Measurements from ENCODE around the gene ATG2A.

Gene ATG2A

DNA sequence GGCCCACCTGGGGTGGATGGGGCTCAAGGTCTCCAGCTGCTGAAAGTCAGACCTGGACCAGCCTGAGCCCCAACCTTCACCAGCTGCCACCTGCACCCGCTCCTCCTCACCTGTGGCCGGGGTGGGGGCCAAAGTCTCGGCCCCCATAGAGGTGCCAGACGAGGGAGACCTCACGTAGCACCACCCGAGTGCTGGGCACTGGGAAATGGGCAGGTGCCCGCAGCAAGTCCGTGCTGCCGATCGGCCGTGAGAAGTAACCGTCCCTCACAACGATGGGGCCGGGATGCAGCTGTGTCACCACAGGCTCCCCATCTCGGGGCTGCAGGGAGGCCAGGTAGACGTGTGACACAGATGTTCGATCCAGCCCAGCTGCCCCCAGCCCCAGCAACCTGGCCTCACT is 16.2 kb downstream of the ATG2A start:
- DNase-seq = no peak

DNA sequence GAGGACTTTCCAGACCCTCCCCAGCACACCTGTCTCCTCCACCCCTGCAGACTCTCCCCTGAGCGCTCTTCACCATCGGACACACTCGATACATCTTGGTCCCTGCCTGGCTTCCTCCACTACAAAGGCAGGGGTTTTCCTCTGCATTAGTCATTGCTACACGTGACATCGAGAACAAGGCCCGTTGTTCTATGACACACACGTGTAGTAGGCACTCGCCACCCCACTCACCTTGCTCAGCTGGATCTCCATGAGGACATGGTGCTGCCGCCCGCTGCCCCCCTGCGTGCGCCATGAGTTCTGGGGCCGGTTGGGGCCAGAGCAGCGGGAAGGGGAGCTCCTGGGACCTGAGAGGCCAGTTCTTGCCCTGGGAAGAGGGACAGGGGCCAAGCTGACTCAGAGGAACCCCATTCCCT is 16.7 kb downstream of the ATG2A start:
- peak; percentile 63 for DNase-seq

- DNase-seq = no peak
These were observed 18.5 kb downstream of the ATG2A start for GRCh38 chr11:64898541-64898940.

DNA sequence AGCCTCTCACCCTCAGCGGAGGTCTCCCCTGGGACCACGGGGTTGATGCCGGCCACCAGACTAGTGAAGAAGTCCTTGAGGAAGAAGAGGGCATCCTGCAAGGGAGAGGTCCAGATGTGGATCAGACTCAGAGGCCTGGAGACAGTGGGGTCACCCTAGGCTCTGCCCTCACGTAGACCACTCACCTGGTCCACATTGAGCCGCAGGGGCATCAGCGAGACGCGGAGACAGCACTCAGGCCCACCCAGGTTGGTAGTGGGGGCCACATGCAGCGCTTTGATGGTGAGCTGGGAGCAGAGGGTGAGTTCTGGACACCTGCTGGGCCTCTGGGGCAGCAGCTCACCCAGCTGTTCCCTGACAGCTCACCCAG is 18.9 kb downstream of the ATG2A start:
- DNase-seq = no peak

DNA sequence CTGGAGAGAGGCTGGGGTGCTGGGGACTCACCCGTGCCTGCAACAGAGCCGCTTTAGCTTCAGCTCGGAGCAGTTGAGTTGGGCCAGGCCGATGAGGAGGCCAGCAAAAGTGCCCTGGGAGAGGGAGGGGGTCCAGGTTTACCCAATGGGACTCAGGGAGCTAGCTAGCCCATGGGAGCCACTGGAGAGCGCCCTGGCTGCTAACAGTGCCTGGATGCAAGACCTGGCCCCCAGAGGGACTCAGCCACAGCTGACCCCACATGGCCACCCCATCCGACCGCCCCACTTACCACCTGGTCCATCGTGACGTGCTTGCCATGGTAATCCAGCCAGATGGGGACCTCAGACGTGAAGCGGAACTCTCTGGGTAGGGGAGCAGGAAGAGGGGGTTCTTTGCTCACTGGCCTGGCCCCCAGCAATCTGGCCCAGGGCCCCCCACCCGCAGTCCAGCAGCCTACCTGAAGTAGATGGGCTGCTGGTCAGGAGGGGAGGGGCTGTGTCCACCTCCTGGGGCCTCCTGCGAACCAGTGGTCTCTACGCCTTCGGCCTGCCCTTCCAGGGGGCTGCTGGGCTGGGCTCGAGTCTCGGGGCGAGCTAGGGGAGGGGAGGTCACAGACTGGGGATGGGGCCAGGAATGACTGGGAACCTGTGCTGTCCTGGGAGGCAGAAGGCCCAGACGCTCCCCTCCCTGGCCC is 19.5 kb downstream of the ATG2A start:
- no peak for DNase-seq

DNA sequence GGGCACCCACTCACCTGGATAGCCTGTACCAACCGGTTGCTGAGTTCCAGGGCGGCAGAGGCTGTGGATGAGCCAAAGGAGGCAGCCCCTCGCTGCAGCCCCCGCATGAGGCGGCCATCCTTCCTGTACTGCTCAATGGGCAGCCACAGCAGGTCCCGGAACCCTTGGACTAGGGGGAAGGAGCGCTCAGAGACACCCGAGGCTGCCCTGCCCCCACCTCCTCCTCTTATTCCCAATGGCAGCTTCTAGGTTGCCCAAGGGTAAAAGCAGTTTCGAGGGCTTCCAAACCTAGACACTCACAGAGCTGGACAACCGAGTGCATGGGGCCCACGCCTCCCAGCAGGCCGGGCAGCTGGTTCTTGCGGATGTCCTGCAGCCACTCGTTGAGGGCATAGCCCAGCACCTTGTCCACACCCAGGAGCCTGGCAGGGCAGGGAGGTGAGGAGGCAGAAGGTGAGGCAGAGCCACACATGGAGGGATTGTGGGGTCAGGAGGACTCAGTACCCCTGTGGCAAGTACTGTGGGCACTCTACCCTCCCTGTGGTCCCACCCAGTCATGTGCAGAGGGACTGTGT is 20.5 kb downstream of the ATG2A start:
- DNase-seq = no peak

- no peak for DNase-seq
These were observed 22.1 kb downstream of the ATG2A start for GRCh38 chr11:64894812-64895452.

- peak; percentile 89 for DNase-seq
These were observed 22.8 kb downstream of the ATG2A start for GRCh38 chr11:64894070-64894811.

- no peak for DNase-seq
These were observed 23.6 kb downstream of the ATG2A start for GRCh38 chr11:64893194-64894069.

GRCh38 chr11:64892838-64893193 is 24.2 kb downstream of the ATG2A start:
- no peak for DNase-seq

DNA sequence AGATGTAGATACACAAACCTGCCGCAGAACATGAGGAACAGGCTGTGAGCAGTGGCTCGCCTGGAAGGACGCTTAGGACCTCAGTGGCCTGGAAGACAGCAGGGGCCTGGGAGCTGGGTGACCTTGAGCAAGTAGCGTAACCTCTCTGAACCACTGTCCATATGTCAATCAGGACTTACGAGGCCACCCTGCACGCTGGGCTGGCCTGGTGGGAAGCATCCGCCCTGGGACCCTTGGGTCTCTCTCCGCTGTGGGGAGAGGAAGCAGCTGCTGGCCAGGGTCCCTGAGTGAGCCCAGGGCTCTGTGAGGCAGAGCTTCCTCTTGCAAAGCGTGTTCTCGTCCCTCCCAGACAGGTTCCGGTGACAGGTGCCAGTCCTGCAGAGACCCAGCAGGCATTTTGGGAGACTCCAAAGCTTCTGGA is 24.6 kb downstream of the ATG2A start:
- no peak for DNase-seq

GRCh38 chr11:64891880-64892279 is 25.1 kb downstream of the ATG2A start:
- no peak for DNase-seq

DNA sequence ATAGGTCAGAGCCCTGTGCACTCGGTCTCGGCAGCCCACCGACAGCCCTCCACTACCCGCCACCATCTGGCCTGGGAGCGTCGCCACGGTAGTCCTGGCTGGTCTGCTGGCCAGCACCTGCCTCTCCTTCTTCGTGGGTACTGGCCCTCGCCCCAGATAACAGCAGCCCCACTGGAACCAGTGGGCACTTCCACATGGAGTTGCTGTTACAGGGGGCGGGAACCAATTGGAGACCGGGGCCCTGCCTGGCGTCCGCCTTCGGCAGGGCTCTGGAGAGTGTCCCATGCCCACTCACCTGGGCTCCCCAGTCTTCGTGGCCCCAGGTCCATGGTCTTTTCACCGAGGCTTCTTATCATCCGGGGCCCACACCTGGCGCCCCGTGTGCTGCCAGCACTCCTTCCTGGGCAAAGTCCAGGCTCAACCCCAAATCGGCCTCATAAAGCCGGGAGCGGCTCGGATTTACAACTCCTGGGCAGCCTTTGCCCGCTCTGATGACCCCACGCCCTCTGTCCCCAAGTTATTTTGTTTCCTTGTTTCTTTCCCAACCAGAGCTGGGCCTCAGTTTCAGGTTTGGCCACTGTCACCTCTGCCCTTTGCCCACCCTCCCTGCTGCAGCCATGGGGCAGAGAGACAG is 25.7 kb downstream of the ATG2A start:
- no peak for DNase-seq

DNA sequence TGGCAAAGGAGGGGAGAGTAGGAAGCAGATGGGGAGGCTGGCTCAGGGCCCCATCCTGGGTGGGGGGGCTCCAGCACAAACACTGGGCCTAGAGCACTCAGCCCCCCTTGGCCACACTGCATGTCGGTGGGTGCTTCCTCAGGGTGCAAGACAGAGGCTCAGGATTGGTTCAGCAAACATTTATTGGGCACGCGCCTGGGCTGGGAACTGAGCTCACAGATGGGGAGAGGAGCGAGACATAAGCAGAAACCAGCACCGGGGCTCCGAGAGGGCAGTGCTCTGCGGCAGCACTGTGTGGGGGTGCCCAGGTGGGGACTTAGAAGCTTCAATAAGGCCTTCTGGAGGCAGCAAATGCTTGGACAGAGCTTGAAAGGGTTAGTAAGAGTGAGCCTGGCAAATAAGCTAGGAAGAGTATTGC is 26.5 kb downstream of the ATG2A start:
- no peak for DNase-seq

- no peak for DNase-seq
These were observed 28.1 kb downstream of the ATG2A start for GRCh38 chr11:64888729-64889511.

DNA sequence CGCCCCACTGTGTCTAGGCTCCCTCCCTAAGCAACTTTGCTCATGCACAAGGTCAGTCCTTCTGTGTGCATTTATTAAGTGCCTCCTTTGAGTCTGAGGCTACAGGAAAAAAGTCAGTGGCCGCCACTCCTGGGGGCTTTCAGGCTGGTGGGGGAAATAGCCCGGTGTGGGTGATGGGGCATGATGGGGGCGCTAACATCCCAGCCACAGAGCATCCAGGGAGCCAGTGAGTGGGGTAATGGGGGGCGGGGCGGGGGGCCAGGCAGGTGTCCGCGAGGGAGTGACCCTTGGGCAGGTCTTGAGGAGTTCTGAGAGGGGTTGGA is 28.6 kb downstream of the ATG2A start:
- no peak for DNase-seq

GRCh38 chr11:64887757-64888405 is 29.1 kb downstream of the ATG2A start:
- DNase-seq = peak; percentile 94

DNA sequence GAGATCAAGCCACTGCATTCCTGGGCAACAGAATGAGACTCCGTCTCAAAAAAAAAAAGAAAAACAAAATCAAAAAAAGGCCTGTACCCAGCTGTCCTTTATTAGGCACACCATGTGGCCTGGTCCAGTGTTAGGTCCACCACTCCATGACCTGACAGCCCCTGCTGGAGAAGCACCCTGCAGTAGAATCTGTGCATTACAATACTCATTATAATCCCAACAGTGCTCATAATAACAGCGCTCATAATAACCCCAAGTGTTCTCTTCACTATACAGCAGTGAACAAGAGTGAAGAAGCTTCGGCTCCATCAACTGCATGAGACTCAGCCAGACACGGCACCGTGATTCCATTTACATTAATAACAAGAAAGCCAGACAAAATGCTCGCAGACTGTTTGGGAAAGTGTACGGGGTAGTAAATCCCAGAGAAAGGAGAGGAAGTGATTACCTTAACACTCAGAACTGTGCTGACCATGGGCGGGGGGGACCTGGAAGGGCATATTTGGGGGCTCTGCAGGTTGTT is 29.7 kb downstream of the ATG2A start:
- no peak for DNase-seq

DNA sequence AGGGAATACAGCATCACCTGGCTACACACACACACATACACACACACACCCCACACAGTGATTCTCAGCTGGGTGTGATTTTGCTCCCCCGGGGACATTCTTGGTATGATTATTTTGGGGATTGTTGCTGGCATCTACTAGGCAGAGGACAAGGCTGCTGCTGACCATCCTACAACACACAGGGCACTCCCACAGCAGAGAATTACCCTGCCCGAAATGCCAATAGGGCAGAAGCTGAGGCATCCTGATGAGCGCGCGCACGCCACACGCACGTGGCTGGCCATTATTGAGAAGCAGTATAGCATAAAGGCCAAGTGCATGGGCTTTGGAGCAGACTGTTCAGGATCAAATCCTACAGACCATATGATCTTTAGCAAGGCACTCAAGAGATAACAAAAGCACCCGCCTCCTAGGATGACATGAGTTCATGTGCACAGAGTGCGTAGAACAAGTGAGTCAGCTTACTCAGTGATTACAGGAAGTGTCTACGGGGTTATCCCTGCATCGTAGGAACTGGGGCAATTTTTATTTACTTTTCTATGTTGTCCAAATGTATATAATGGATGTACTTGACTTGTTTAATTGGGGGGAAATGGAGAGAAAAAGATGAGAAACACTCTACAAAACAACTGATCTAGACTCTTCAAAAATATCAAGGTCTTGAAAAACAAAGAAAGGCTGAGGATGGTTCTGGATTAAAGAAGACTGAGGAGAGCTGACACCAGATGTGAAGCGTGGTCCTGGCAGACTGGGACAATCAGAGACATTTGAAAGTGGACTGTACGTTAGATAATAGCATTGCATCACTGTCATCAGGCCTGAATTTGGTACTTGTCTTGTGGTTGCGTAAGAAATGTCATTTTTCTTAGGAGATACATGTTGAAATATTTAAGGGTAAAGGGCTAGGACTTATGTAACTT is 31.4 kb downstream of the ATG2A start:
- DNase-seq = no peak

DNA sequence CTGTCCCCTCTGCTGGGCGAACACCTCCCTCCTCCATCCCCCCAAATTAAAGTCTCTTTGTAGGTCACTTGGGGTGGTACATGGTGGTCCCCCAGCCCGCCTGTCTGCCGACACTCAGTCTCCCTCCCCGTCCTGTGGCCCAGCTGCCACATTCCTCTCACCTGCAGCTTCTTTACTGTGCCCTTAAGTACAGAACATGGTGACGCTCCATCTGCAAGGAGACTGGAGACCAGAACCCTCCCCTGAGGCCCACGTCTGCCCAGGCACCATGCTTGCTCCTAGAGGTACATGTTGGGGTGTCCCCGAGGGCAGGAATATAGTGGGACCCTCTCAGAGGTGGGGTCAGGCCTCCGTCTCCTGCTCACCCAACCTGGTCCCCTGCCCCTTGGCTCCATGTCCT is 33.0 kb downstream of the ATG2A start:
- DNase-seq = no peak

Data from activated CD4-positive, CD25-positive, alpha-beta regulatory T cell treated with anti-CD3 and anti-CD28 coated beads, Interleukin-2, amount 50 U/mL, for 72 hours (primary cell).